ENCODE data around the gene VRK3.

Gene VRK3

GRCh38 chr19:49930483-49931011, 94.6 kb downstream of the VRK3 start:
- no peak for DNase-seq (ENCODE audit: low read depth in 2 of 2)

DNA sequence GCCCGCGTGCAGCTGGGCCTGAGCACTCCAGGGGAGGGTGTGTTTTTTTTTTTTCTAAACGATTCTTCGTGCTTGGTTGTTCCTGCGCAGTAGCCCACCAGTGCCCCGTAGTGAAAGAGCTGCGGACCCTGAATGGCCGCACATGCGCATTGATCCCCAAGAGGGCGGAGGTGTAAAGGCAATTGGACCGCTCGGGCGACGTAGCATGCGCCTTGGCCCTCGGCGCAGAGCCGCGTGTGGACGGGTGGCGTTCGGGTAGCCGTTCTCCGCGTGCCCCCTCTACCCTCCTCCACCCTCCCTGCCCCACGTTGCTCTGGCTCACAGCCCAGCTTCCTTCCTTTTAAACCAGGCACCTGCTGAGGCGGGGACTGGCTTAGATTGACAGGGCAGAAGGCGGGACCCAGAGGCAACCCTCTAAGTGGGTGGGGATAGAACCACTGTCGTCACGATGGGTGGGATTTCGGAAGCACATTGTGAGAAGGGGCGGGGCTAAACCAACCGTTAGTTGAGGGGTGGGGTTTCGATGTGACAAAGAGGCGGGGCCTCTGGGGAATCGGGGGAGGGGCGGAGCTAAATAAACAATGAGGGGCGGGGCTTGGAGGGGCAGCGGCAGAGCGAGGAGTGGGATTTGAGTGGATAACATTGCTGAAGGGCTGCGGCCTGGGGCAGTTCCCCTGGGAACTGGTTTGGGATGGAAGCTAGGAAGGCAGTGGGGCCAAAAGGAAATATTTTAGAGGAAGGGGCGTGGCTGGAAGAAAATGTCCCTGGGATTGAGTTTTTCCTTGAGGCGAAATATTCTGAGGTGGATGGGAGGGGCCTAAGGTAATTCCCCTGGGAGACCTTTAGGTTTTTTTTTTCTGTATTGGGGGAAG, 95.3 kb downstream of the VRK3 start:
- peak; percentile 65 to 76 for DNase-seq (ENCODE audit: low read depth in 2 of 2)

DNA sequence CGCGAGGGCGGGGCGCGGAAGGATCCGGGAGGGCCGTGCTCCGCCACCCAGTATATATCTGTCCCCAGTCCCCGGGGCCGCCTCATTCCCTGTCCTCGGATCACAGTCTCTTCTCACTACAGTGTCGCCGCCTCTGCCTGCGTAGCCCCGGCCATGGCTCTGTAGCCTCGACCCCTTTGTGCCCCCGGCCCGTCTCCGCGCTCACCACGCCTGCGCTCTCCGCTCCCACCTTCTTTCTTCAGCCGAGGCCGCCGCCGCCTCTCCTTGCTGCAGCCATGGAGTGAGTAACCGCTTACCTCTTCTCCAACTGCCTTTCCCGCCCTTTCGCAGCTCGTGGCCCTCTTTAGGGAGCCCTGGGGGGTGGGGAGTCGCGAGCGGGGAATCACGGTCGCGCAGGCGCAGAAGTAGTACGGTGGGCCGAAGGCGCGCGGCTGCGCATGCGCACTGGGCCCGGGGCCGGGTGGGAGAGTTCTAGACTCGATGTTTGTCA, 96.0 kb downstream of the VRK3 start, which contains the start of the genes ATF5 and NUP62:
Gene ATF5, plus strand, starts transcription at position 85 of the 490 bp plus-strand sequence. CDS start 1,646 bp downstream, outside the sequence.
Gene NUP62, minus strand, starts transcription at position 384 of the 490 bp plus-strand sequence. CDS start 19,697 bp downstream, outside the sequence.
- peak; percentile 82 to 90 for DNase-seq (ENCODE audit: low read depth in 2 of 2)

GRCh38 chr19:49927526-49928264, 97.5 kb downstream of the VRK3 start:
- no peak for DNase-seq (ENCODE audit: low read depth in 2 of 2)

- no peak for DNase-seq (ENCODE audit: low read depth in 2 of 2)
Measured at GRCh38 chr19:49926515-49926914, 98.7 kb downstream of the VRK3 start.

Data from stimulated activated CD8-positive, alpha-beta memory T cell treated with anti-CD3 and anti-CD28 coated beads, Interleukin-7, amount 100 ng/mL, for 1 hour (primary cell).